Measurements from ENCODE around the gene RO60. TPM values are rescaled to one million over a fixed set of nuclear protein-coding genes. Genes with fewer than 3 reads are reported as not detected.
"Not testable (repeated sequence)": the region's sequence is repeated elsewhere in the genome, so short reads cannot be mapped to it uniquely, and the experiment has no call there.

RO60 gene
- total and polyA plus RNA-seq, 2 experiments from 2014 or later = 68.6 to 104 TPM

- H3F3A ChIP-seq (ENCODE audit: insufficient read depth) = no peaks in the 10 kb centered on the region
- no peaks in the 10 kb centered on the region for H3K36me3 ChIP-seq (ENCODE audit: low read depth)
- H3K9me2 ChIP-seq (ENCODE audit: insufficient read depth) = no peaks in the 10 kb centered on the region
- in situ Hi-C loops (cut with MboI) = loop anchor here (10.0 kb wide), 1 partner anchor 562 kb away; no protein-coding TSS in a partner anchor
- H3K27me3 ChIP-seq (replicated peaks; ENCODE audit: insufficient read depth) = no peaks in the 10 kb centered on the region
- H4K20me1 ChIP-seq (ENCODE audit: insufficient read depth) = no peaks in the 10 kb centered on the region
- no peak overlapping the region for H3K4me3 ChIP-seq
- no peak for TF ChIP-seq EZH2 (IDR thresholded peaks at IDR 0.05; ENCODE audit: insufficient read depth, poor library complexity, severe bottlenecking)
- no peak for TF ChIP-seq EZH2phosphoT487 (IDR thresholded peaks at IDR 0.05; ENCODE audit: insufficient read depth, low read depth)
- H2AFZ ChIP-seq = no peak overlapping the region
- H3K4me1 ChIP-seq (ENCODE audit: insufficient read depth) = no peaks in the 10 kb centered on the region
- no peaks in the 10 kb centered on the region for H3K9me3 ChIP-seq (ENCODE audit: low read depth)
- no peak overlapping the region for H3K9ac ChIP-seq
- peaks cover 87% of the 10 kb centered on the region for H3K79me2 ChIP-seq (ENCODE audit: insufficient read depth)
- H3K4me2 ChIP-seq (ENCODE audit: unreplicated experiment) = no peak overlapping the region
- 96 to 99% methylated on average over 3 of the region's 3 CpGs for WGBS, 2 experiments (ENCODE audit: low coverage in 1 of 2, low lambda C conversion rate in 2 of 2, missing lambda C conversion rate in 2 of 2)
- H3K27ac ChIP-seq = no peak overlapping the region
- no peak for DNase-seq
These were observed 22.9 kb upstream of the RO60 start for GRCh38 chr1:193036337-193037047.

DNA sequence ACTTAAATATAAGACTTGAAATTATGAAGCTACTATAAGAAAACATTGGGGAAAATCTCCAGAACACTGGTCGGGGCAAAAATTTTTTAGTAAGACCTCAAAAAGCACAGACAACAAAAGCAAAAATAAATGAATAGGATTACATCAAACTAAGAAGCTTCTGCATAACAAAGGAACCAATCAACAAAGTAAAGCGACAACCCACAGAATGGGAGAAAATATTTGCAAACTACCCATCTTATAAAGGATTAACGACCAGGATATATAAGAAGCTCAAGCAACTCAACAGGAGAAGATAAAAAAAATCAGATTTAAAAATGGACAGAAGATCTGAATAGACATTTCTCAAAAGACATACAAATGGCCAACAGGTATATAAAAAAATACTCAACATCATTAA, 19.4 kb upstream of the RO60 start:
- Histone ChIP-seq H2AFZ (no peak overlapping the region), H3K9ac (no peak overlapping the region), H3K36me3 (ENCODE audit: low read depth) (no peaks in the 10 kb centered on the region), H3K79me2 (ENCODE audit: insufficient read depth) (peaks cover 67% of the 10 kb centered on the region), H3K27me3 (replicated peaks; ENCODE audit: insufficient read depth) (no peaks in the 10 kb centered on the region), H4K20me1 (ENCODE audit: insufficient read depth) (no peaks in the 10 kb centered on the region), H3K9me2 (ENCODE audit: insufficient read depth) (no peaks in the 10 kb centered on the region), H3K27ac (no peak overlapping the region), H3K4me2 (ENCODE audit: unreplicated experiment) (no peak overlapping the region), H3F3A (ENCODE audit: insufficient read depth) (no peaks in the 10 kb centered on the region), H3K9me3 (ENCODE audit: low read depth) (no peaks in the 10 kb centered on the region), H3K4me1 (ENCODE audit: insufficient read depth) (no peaks in the 10 kb centered on the region), H3K4me3 (no peak overlapping the region)
- in situ Hi-C loops (cut with MboI) = no loop called here
- no peak for TF ChIP-seq EZH2phosphoT487 (IDR thresholded peaks at IDR 0.05; ENCODE audit: insufficient read depth, low read depth)
- TF ChIP-seq EZH2 (IDR thresholded peaks at IDR 0.05; ENCODE audit: insufficient read depth, poor library complexity, severe bottlenecking) = no peak
- no peak for DNase-seq
- 96 to 97% methylated on average over 3 of the region's 3 CpGs for WGBS, 2 experiments (ENCODE audit: low coverage in 1 of 2, low lambda C conversion rate in 2 of 2, missing lambda C conversion rate in 2 of 2)

DNA sequence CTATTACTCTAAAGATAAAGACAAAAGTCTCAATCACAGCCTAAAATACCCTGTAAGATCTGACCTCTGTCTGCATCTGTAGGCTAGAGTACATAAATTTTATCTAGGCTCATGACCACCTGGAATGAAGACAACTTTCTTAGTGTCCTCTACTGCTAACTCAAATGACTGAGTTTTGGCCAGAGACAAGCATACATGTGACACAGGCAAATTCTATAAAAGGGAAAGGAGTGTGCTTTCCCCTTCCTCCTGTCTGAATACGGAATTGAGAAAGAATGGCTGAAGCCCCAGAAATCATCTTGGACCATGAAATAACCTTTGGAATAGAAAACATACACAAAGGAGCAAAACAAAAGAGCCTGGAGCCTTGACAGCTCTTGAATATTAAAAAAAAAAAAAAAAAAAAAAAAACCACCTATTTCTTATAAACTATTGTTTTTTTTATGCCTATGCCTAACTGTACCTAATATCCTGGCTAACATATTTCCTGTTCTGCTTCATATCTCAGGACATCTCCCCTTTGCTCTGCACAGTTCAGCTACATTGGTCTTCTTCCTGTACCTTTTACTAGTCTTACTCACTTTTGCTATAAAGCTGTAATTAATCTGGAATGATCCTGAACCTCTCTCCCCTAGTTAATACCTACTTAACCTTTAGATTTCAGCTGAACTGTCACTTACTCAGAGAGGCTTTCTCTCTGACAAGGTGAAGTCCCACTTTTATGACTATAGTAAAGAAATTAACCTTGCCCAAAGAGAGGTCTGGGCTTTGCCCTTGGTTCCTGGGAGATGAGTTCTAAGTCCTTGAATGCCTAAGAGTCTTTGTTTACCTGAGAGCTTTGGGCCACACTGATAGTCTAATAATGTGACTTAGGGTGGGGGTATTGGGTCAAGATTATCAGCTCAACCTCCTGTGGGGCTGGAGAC, 16.4 kb upstream of the RO60 start:
- 93 to 100% methylated on average over 1 of the region's 1 CpG for WGBS, 2 experiments (ENCODE audit: low coverage in 1 of 2, low lambda C conversion rate in 2 of 2, missing lambda C conversion rate in 2 of 2)
- Histone ChIP-seq H3K79me2 (ENCODE audit: insufficient read depth) (peaks cover 43% of the 10 kb centered on the region), H2AFZ (no peak overlapping the region), H3K4me3 (no peak overlapping the region), H3K9me2 (ENCODE audit: insufficient read depth) (no peaks in the 10 kb centered on the region), H3K4me1 (ENCODE audit: insufficient read depth) (no peaks in the 10 kb centered on the region), H3K4me2 (ENCODE audit: unreplicated experiment) (no peak overlapping the region), H3K9me3 (ENCODE audit: low read depth) (no peaks in the 10 kb centered on the region), H3K27me3 (replicated peaks; ENCODE audit: insufficient read depth) (no peaks in the 10 kb centered on the region), H3F3A (ENCODE audit: insufficient read depth) (no peaks in the 10 kb centered on the region), H3K36me3 (ENCODE audit: low read depth) (peaks cover 22% of the 10 kb centered on the region), H3K27ac (no peak overlapping the region), H3K9ac (no peak overlapping the region), H4K20me1 (ENCODE audit: insufficient read depth) (no peaks in the 10 kb centered on the region)
- TF ChIP-seq EZH2 (IDR thresholded peaks at IDR 0.05; ENCODE audit: insufficient read depth, poor library complexity, severe bottlenecking) (no peak), EZH2phosphoT487 (IDR thresholded peaks at IDR 0.05; ENCODE audit: insufficient read depth, low read depth) (no peak)
- in situ Hi-C loops (cut with MboI) = no loop called here
- DNase-seq = no peak

- H3F3A ChIP-seq (ENCODE audit: insufficient read depth); in situ Hi-C loops (cut with MboI); H3K9ac ChIP-seq; H3K9me2 ChIP-seq (ENCODE audit: insufficient read depth); H2AFZ ChIP-seq; DNase-seq; H3K4me2 ChIP-seq (ENCODE audit: unreplicated experiment); H3K4me3 ChIP-seq; H3K27ac ChIP-seq; H3K9me3 ChIP-seq (ENCODE audit: low read depth); H4K20me1 ChIP-seq (ENCODE audit: insufficient read depth); H3K4me1 ChIP-seq (ENCODE audit: insufficient read depth); H3K27me3 ChIP-seq (replicated peaks; ENCODE audit: insufficient read depth): not testable (repeated sequence)
- 95 to 96% methylated on average over 5 of the region's 5 CpGs for WGBS, 2 experiments (ENCODE audit: low coverage in 1 of 2, low lambda C conversion rate in 2 of 2, missing lambda C conversion rate in 2 of 2)
- Histone ChIP-seq H3K79me2 (ENCODE audit: insufficient read depth) (peaks cover 56% of the 10 kb centered on the region), H3K36me3 (ENCODE audit: low read depth) (peaks cover 42% of the 10 kb centered on the region)
These were observed 10.5 kb upstream of the RO60 start for GRCh38 chr1:193048913-193049312.
